Measurements from ENCODE around the gene GPS1. TPM values are rescaled to one million over a fixed set of nuclear protein-coding genes. Genes with fewer than 3 reads are reported as not detected.
A peak's percentile ranks its signal among the peaks of the same experiment; 100 is the strongest.

The GPS1 gene
- polyA plus RNA-seq, 4 donors = 98.9 to 158 (median 137) TPM

GRCh38 chr17:82098169-82098938, 46.7 kb downstream of the GPS1 start, which contains the start of gene FASN:
TSS of gene FASN (minus strand) at chr17:82098236. CDS start at chr17:82096445, 1,791 bp downstream.
- DNase-seq (ENCODE audit: low read depth in 4 of 4, low spot score in 2 of 4) = peak; percentile 73 to 88 (median 83)

GRCh38 chr17:82098939-82099763, 47.5 kb downstream of the GPS1 start:
- DNase-seq (ENCODE audit: low read depth in 4 of 4, low spot score in 2 of 4) = no peak

DNA sequence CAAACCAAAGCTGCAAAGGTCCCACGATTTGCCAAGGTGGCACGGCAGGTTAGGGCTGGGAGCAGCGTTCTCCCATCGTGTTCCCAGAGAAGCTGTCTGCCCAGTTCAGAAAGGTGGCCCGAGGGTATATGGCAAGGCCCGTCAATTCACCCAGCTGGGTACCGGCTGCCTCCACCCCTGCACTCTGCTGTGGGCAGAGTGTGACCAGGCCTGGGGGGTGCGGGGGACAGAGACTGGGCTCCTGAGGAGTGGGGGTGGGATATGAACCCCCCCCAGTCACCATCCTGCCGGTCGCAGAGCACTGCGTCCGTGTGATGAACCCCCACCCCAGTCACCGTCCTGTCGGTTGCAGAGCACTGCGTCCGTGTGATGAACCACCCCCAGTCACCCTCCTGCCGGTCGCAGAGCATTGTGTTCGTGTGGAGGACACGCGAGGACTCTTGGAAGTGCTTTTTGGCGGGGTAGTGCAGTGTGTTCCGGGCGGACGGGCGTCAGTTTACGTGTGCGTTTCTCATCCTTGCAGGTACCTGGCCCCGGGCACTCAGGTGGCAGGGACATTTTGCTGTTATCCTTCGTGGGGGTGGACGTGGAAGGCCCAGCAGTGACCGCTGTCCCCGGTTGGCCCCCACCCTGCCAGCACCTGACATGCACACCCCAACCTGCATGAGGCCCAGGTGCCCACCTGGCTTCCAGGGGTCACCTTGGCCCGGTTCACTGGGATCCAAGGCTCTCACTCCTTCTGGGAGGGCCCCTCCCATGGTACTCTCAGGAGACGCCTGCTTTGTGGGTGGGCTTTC, 49.0 kb downstream of the GPS1 start:
- DNase-seq (ENCODE audit: low read depth in 4 of 4, low spot score in 2 of 4) = no peak

- DNase-seq (ENCODE audit: low read depth in 4 of 4, low spot score in 2 of 4) = no peak
These were observed 49.6 kb downstream of the GPS1 start for GRCh38 chr17:82101301-82101715.

- no peak for DNase-seq (ENCODE audit: low read depth in 4 of 4, low spot score in 2 of 4)
These were observed 50.3 kb downstream of the GPS1 start for GRCh38 chr17:82101767-82102679.

DNA sequence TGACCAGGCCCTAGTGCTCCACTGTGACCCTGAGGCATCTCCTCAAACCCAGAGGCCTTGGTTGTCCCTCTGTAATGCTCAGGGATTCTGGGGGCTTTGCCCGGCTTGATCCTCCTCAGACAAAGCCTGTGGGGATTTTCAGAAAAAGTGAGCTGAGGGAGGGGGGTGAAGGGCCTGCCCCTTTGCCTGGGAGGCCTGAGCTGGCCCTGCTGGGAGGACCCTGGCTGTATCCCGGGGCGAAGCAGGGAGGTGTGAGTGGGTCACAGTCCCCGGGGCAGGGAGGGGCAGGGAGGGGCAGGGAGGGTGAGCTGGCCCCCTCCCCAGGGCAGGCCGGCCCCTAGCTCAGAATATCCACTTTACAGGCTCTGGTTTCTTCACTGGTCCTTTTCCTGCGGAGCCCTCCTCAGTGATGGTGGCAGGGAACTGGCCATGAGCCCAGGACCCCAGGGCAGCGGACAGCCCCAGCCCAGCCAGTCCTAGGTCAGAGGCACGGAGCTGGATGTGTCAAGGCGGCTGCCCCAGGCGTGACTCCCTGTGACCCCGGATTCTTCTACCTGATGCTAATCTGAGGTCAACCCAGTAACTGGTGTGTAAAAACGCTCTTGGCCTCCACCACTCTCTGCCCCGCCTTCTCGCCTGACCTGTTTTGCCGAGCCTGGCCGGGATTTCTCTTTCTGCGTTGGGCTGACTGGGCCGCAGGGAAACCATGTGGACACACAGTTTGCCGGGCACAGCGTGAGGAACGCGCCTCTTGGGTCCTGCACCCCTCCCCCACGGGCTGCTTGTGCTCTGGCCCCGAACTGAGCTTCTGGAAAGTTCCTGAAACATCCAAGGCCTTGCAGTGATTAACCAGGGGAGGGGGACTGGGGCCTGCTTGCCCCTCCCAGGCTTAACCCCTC, 52.1 kb downstream of the GPS1 start:
- peak in 1 of 4 donors; percentile 55 for DNase-seq (ENCODE audit: low read depth in 4 of 4, low spot score in 2 of 4)

GRCh38 chr17:82104797-82105416, 53.2 kb downstream of the GPS1 start:
- DNase-seq (ENCODE audit: low read depth in 4 of 4, low spot score in 2 of 4) = no peak

DNA sequence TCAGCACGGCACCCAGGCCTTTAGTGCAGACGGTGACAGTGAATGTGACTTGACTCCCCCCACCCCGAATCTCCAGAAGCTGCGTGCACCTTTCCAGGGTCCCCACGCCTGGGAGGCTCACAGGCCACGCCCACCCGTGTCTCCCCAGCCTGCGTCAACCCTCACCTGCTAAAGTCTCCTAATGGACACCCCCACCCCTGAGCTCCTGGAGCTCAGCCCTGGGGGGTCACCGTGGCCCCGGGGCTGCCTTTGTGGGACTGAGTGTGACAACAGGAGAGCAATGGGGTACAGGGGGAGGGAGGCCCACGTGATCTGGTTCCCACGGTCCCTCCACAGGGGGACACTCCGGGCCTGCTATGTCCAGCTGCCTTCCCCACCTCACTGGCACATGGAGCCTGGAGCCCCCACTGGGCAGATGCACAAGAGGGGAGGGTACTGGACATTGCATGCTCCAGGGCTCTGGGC, 53.8 kb downstream of the GPS1 start:
- DNase-seq (ENCODE audit: low read depth in 4 of 4, low spot score in 2 of 4) = no peak

DNA sequence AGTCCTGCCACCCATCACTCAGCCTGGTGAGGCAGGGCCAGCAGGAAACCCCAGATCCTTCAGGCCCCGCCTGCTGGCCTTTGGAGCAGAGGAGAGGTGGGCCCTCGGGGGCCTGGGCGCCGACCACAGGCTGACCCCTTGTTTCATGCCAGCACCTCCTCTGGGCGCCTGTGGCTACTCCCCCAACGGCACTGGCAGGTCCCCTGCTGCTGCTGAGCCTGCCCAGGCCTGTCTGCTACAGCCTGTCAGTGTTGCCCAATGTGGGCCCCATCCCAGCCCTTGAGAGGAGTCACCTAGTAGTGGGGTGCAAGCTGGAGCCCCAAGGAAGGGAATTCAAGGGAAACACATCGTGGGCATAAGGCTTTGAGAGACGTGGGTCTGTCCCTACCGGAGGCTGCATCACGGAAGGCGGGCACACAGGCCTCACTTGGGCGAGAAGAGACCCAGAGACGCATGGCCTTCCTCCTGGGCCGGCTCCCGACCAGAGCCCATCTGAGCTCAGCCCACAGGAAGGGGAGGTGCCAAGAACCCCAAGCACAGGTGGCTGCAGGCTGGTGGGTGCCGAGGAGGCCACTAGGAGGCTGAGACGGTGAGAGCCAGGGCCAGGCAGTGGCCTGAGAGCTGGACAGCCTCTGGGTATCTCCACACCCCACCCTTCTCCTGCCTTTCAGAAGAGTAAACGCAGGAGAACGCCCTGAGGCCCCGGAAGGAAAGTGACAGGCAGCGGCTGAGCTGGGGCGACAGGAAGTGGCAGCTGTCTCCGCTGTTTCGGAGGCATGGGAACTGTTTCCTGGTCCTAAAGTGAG, 54.4 kb downstream of the GPS1 start:
- no peak for DNase-seq (ENCODE audit: low read depth in 4 of 4, low spot score in 2 of 4)

GRCh38 chr17:82106688-82107305, 55.1 kb downstream of the GPS1 start:
- no peak for DNase-seq (ENCODE audit: low read depth in 4 of 4, low spot score in 2 of 4)

Other genes starting within 250 kb of the GPS1 start
- 10 to 100 TPM in 2 of 4 donors, 1 to 10 TPM in 2; 8.6 to 18.5 (median 12.7) TPM for gene GCGR, start 247.7 kb upstream of the GPS1 start, polyA plus RNA-seq (ENCODE audit: insufficient read length in 4 of 4)
- 100 to 1,000 TPM in 2 of 4 donors, 10 to 100 TPM in 2; 69.8 to 134 (median 107) TPM for gene MCRIP1, start 218.6 kb upstream of the GPS1 start, polyA plus RNA-seq (ENCODE audit: insufficient read length in 4 of 4)
- gene PPP1R27, start 216.8 kb upstream of the GPS1 start, polyA plus RNA-seq (ENCODE audit: insufficient read length in 4 of 4) = under 1 TPM; 0.23 to 0.46 (median 0.37) TPM
- gene P4HB, start 191.4 kb upstream of the GPS1 start, polyA plus RNA-seq (ENCODE audit: insufficient read length in 4 of 4) = 100 to 1,000 TPM; 397 to 434 (median 411) TPM
- gene ARHGDIA, start 180.6 kb upstream of the GPS1 start, polyA plus RNA-seq (ENCODE audit: insufficient read length in 4 of 4) = 100 to 1,000 TPM; 156 to 249 (median 195) TPM
- gene ALYREF, start 160.3 kb upstream of the GPS1 start, polyA plus RNA-seq (ENCODE audit: insufficient read length in 4 of 4) = 100 to 1,000 TPM in 1 of 4 donors, 10 to 100 TPM in 3; 66.6 to 107 (median 76.3) TPM
- 100 to 1,000 TPM in 2 of 4 donors, 10 to 100 TPM in 2; 72.2 to 130 (median 96.2) TPM for gene ANAPC11, start 160.2 kb upstream of the GPS1 start, polyA plus RNA-seq (ENCODE audit: insufficient read length in 4 of 4)
- gene NPB, start 149.7 kb upstream of the GPS1 start, polyA plus RNA-seq (ENCODE audit: insufficient read length in 4 of 4) = 1 to 10 TPM in 1 of 4 donors, under 1 TPM in 3; 0.39 to 1.5 (median 0.52) TPM
- gene PCYT2, start 140.5 kb upstream of the GPS1 start, polyA plus RNA-seq (ENCODE audit: insufficient read length in 4 of 4) = 10 to 100 TPM; 45.7 to 55.9 (median 49.5) TPM
- 10 to 100 TPM in 3 of 4 donors, 1 to 10 TPM in 1; 9.6 to 19.6 (median 14.7) TPM for gene SIRT7, start 133.7 kb upstream of the GPS1 start, polyA plus RNA-seq (ENCODE audit: insufficient read length in 4 of 4)
- 10 to 100 TPM in 3 of 4 donors, 1 to 10 TPM in 1; 9.8 to 15.4 (median 11.9) TPM for gene MAFG, start 124.2 kb upstream of the GPS1 start, polyA plus RNA-seq (ENCODE audit: insufficient read length in 4 of 4)
- gene PYCR1, start 114.6 kb upstream of the GPS1 start, polyA plus RNA-seq (ENCODE audit: insufficient read length in 4 of 4) = 10 to 100 TPM; 27.6 to 38.1 (median 31.7) TPM
- gene MYADML2, start 104.7 kb upstream of the GPS1 start, polyA plus RNA-seq (ENCODE audit: insufficient read length in 4 of 4) = under 1 TPM in 3 of 4 donors, not detected in 1; 0.14 to 0.33 (median 0.24) TPM
- 1 to 10 TPM; 2.1 to 3.2 (median 2.8) TPM for gene NOTUM, start 90.7 kb upstream of the GPS1 start, polyA plus RNA-seq (ENCODE audit: insufficient read length in 4 of 4)
- gene ASPSCR1, start 74.3 kb upstream of the GPS1 start, polyA plus RNA-seq (ENCODE audit: insufficient read length in 4 of 4) = 10 to 100 TPM; 22.1 to 40.1 (median 35.8) TPM
- gene CENPX, start 29.0 kb upstream of the GPS1 start, polyA plus RNA-seq (ENCODE audit: insufficient read length in 4 of 4) = 10 to 100 TPM; 36.3 to 49.2 (median 45.1) TPM
- gene LRRC45, start 28.6 kb upstream of the GPS1 start, polyA plus RNA-seq (ENCODE audit: insufficient read length in 4 of 4) = 10 to 100 TPM in 3 of 4 donors, 1 to 10 TPM in 1; 10.0 to 19.6 (median 17.1) TPM
- gene RAC3, start 20.2 kb upstream of the GPS1 start, polyA plus RNA-seq (ENCODE audit: insufficient read length in 4 of 4) = 10 to 100 TPM in 3 of 4 donors, 1 to 10 TPM in 1; 8.6 to 17.0 (median 14.9) TPM
- gene DCXR, start 14.2 kb upstream of the GPS1 start, polyA plus RNA-seq (ENCODE audit: insufficient read length in 4 of 4) = 100 to 1,000 TPM in 1 of 4 donors, 10 to 100 TPM in 3; 79.6 to 138 (median 86.5) TPM
- gene RFNG, start 87 bp upstream of the GPS1 start, polyA plus RNA-seq (ENCODE audit: insufficient read length in 4 of 4) = 10 to 100 TPM; 38.2 to 67.5 (median 52.2) TPM
- 10 to 100 TPM; 67.0 to 99.5 (median 97.0) TPM for gene DUS1L, start 13.9 kb downstream of the GPS1 start, polyA plus RNA-seq (ENCODE audit: insufficient read length in 4 of 4)
- 10 to 100 TPM; 29.5 to 65.2 (median 45.9) TPM for gene FASN, start 46.3 kb downstream of the GPS1 start, polyA plus RNA-seq (ENCODE audit: insufficient read length in 4 of 4)
- 10 to 100 TPM; 29.8 to 93.3 (median 62.1) TPM for gene CCDC57, start 160.9 kb downstream of the GPS1 start, polyA plus RNA-seq (ENCODE audit: insufficient read length in 4 of 4)
- 10 to 100 TPM in 3 of 4 donors, 1 to 10 TPM in 1; 8.4 to 18.8 (median 11.5) TPM for gene SLC16A3, start 177.1 kb downstream of the GPS1 start, polyA plus RNA-seq (ENCODE audit: insufficient read length in 4 of 4)
- 100 to 1,000 TPM; 103 to 141 (median 126) TPM for gene CSNK1D, start 221.8 kb downstream of the GPS1 start, polyA plus RNA-seq (ENCODE audit: insufficient read length in 4 of 4)

Measured in left renal cortex interstitium (tissue), 4 donors.